GM13976 (cell line): ENCODE results near the gene SLAIN2.

Source experiments
- DNase-seq: peaks from one replicate; pipeline ENCODE4 v3.0.0; 2012; ENCODE audit warnings: low spot score
- CTCF ChIP-seq: IDR thresholded peaks from 2 replicates; pipeline ENCODE4 v1.5.1; 2012; ENCODE audit warnings: borderline replicate concordance, mild to moderate bottlenecking; ENCODE audit not compliant: insufficient read depth; ENCODE audit errors: extremely low read depth, missing control alignments, control extremely low read depth
- in situ Hi-C: fragments of 300-500 bp; cut with MboI; formaldehyde crosslinking; loops from one replicate; pipeline ENCODE4 v1.12.0; 2022; ENCODE audit warnings: low sequenced_read_pairs, mixed read lengths, inconsistent platforms; ENCODE audit not compliant: unreplicated experiment

The SLAIN2 gene

GRCh38 chr4:48366611-48367010 is 25.3 kb downstream of the SLAIN2 start:
- no peak for DNase-seq
- no peak for TF ChIP-seq CTCF
- in situ Hi-C loops, result no loop called here

- in situ Hi-C loops, result no loop called here
- no peak for DNase-seq
- no peak for TF ChIP-seq CTCF
Observed at GRCh38 chr4:48367016-48367415, 25.7 kb downstream of the SLAIN2 start.

GRCh38 chr4:48368389-48368788 is 27.1 kb downstream of the SLAIN2 start:
- no peak for TF ChIP-seq CTCF
- in situ Hi-C loops, result no loop called here
- no peak for DNase-seq

GRCh38 chr4:48369248-48369647 is 27.9 kb downstream of the SLAIN2 start:
- DNase-seq, result no peak
- TF ChIP-seq CTCF, result no peak
- in situ Hi-C loops, result no loop called here

GRCh38 chr4:48369771-48370170 is 28.4 kb downstream of the SLAIN2 start:
- no peak for DNase-seq
- TF ChIP-seq CTCF, result no peak
- in situ Hi-C loops, result no loop called here

- in situ Hi-C loops, result no loop called here
- no peak for DNase-seq
- TF ChIP-seq CTCF, result no peak
Observed at GRCh38 chr4:48370260-48371134, 29.2 kb downstream of the SLAIN2 start.
